ENCODE measurements around the gene ANO10.

Gene ANO10

GRCh38 chr3:43423639-43424038, 198.2 kb downstream of the ANO10 start:
- no peak for DNase-seq (ENCODE audit: low spot score)
- Histone ChIP-seq H3K27me3 (ENCODE audit: insufficient read depth, poor library complexity, severe bottlenecking) (no peaks in the 10 kb centered on the region), H3K4me1 (ENCODE audit: insufficient read depth, poor library complexity, severe bottlenecking) (no peaks in the 10 kb centered on the region), H3K27ac (ENCODE audit: poor library complexity, severe bottlenecking) (no peak overlapping the region), H3K9me3 (ENCODE audit: severe bottlenecking) (peaks cover 2% of the 10 kb centered on the region), H3K4me3 (ENCODE audit: severe bottlenecking) (no peak overlapping the region), H3K36me3 (ENCODE audit: low read depth) (no peaks in the 10 kb centered on the region)
- TF ChIP-seq CTCF (IDR thresholded peaks at IDR 0.05; ENCODE audit: poor library complexity, severe bottlenecking): no peak
- no peak for ATAC-seq (ENCODE audit: low read depth)

- Histone ChIP-seq H3K27me3 (ENCODE audit: insufficient read depth, poor library complexity, severe bottlenecking) (no peaks in the 10 kb centered on the region), H3K4me1 (ENCODE audit: insufficient read depth, poor library complexity, severe bottlenecking) (no peaks in the 10 kb centered on the region), H3K4me3 (ENCODE audit: severe bottlenecking) (no peak overlapping the region), H3K36me3 (ENCODE audit: low read depth) (no peaks in the 10 kb centered on the region), H3K27ac (ENCODE audit: poor library complexity, severe bottlenecking) (no peak overlapping the region), H3K9me3 (ENCODE audit: severe bottlenecking) (peaks cover 2% of the 10 kb centered on the region)
- DNase-seq (ENCODE audit: low spot score) (no peak), ATAC-seq (ENCODE audit: low read depth) (no peak)
- TF ChIP-seq CTCF (IDR thresholded peaks at IDR 0.05; ENCODE audit: poor library complexity, severe bottlenecking): no peak
These were observed 198.7 kb downstream of the ANO10 start for GRCh38 chr3:43423142-43423541.

GRCh38 chr3:43418601-43419272, 203.1 kb downstream of the ANO10 start:
- no peak for TF ChIP-seq CTCF (IDR thresholded peaks at IDR 0.05; ENCODE audit: poor library complexity, severe bottlenecking)
- no peak for ATAC-seq (ENCODE audit: low read depth)
- Histone ChIP-seq H3K9me3 (ENCODE audit: severe bottlenecking) (no peaks in the 10 kb centered on the region), H3K4me1 (ENCODE audit: insufficient read depth, poor library complexity, severe bottlenecking) (no peaks in the 10 kb centered on the region), H3K4me3 (ENCODE audit: severe bottlenecking) (no peak overlapping the region), H3K27ac (ENCODE audit: poor library complexity, severe bottlenecking) (no peak overlapping the region), H3K36me3 (ENCODE audit: low read depth) (no peaks in the 10 kb centered on the region), H3K27me3 (ENCODE audit: insufficient read depth, poor library complexity, severe bottlenecking) (no peaks in the 10 kb centered on the region)
- DNase-seq (ENCODE audit: low spot score): no peak

GRCh38 chr3:43417133-43417532, 204.7 kb downstream of the ANO10 start:
- H3K4me1 ChIP-seq (ENCODE audit: insufficient read depth, poor library complexity, severe bottlenecking): no peaks in the 10 kb centered on the region

More at GRCh38 chr3:43417133-43417532, 204.7 kb downstream of the ANO10 start:
- DNase-seq (ENCODE audit: low spot score): no peak
- no peak for ATAC-seq (ENCODE audit: low read depth)
- Histone ChIP-seq H3K36me3 (ENCODE audit: low read depth) (no peaks in the 10 kb centered on the region), H3K27me3 (ENCODE audit: insufficient read depth, poor library complexity, severe bottlenecking) (no peaks in the 10 kb centered on the region), H3K4me3 (ENCODE audit: severe bottlenecking) (no peak overlapping the region), H3K27ac (ENCODE audit: poor library complexity, severe bottlenecking) (no peak overlapping the region), H3K9me3 (ENCODE audit: severe bottlenecking) (no peaks in the 10 kb centered on the region)
- no peak for TF ChIP-seq CTCF (IDR thresholded peaks at IDR 0.05; ENCODE audit: poor library complexity, severe bottlenecking)

Measured in RWPE2 (cell line).